GM18867 (cell line): Measurements from ENCODE around the gene EDAR.

Source experiments
- ATAC-seq: cut with Tn5 transposase; IDR thresholded peaks from one replicate; pipeline ENCODE4 v1.9.1; 2021; ENCODE audit warnings: mild to moderate bottlenecking, moderate library complexity; ENCODE audit not compliant: unreplicated experiment

The EDAR gene

DNA sequence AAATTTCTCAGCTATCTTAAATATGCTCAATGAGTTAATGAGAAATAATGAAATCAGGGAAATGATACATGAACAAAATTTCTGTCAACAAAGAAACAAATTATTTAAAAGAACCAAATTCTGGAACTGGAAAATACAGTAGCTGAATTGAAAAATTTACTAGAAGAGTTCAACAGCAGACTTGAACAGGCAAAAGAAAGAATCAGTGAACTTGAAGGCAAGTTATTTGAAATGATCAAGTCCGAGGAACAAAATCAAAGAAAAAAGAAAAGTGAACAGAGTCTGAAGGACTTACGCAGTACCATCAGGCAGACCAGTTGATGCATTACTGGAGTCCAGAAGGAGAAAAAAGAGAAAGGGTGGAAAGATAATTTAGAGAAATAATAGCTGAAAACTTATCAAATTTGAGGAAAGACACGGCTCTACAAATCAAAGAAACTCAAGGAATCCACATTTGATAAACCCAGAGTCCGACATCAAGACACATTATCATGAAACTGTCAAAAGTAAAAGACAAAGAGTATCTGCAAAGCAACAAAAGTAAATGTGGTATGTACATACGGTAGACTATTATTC lies 118.9 kb downstream of the EDAR start:
- ATAC-seq, result no peak

- no peak for ATAC-seq
Observed at GRCh38 chr2:108869542-108869941, 119.5 kb downstream of the EDAR start.

DNA sequence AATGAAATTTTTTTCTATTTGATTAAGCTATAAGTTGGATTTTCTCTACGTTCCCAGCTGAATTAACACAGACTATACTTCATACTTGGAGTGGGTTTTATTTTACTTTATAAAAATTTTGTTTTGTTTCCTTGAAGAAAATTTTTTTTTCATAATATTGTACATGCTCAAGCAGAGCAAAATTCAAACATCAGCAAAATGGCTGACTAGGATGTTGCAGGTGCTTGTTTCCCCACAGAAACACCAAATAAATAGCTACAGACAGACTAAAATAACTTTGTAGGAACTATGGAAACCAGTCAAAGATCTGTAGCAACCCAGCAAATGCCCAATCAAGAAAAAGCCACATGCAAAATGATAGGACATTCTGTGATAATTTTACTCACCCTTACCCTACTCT lies 120.1 kb downstream of the EDAR start:
- ATAC-seq, result no peak

DNA sequence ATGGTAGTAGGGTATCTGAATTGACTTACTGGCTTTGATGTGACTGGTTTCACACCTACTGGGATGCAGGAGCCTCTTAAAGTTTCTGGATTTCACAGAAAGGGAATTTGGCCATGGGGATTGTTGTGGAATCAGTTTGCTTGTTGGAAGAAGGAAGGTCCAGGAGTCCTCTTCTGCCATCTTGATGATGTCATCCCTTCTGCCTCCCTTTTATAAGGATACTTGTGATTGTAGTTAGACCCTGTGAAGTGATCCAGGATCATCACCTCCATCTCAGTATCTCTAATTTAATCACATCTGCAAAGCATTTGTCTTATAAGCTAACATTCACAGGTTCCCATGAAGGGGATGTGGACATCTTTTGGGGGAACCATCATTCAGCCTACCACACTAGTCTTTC lies 123.0 kb downstream of the EDAR start:
- ATAC-seq, result no peak

DNA sequence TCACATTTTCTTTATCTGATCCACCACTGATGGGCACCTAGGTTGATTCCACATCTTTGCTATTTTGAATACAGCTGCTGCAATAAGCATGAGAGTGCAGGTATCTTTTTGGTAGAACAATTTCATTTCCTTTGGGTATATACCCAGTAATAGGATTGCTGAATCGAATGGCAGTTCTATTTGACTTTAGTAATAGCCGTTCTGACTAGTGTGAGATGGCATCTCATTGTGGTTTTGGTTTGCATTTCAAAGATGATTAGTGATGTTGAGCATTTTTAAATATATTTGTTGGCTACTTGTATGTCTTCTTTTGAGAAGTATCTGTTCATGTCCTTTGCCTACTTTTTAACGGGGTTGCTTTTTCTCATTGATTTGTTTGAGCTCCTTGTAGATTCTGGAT lies 130.1 kb downstream of the EDAR start:
- ATAC-seq, result no peak

DNA sequence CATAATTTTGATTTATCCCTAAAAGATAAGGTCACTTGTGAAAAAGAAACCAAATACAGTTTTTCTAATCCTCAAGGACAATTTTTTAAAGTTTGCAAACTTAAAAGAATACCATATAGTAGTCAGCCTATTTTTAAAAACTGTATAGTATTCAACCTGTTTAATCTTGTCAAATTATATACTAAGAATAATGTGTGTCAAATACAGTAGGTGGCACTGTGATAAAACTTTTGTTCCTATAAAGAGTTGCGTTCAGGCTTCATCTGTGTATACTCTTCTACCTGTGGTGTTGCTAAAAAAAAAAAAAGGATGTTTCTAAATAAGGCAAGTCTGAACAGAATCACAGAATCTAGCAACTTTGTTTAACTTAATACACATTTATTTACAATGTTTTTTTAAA lies 133.8 kb downstream of the EDAR start:
- no peak for ATAC-seq

DNA sequence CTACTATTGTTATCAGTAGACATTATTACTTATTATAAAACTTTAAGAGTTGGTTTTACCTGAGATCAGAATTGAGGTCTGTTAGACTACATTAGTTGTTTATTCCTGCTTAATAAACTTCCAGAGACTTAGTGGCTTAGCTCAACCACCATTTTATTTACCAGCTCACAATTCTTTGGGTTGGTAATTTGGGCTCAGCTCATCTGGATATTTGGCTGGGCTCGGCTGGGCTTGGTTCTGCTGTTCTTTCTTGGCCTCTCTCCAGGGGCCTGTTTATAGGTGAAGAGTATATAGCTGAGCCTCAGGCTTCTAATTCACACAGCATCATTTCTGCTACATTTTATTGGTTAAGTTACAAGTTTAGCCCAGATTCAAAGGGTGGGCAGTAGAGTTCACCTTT lies 134.5 kb downstream of the EDAR start:
- ATAC-seq, result no peak

- no peak for ATAC-seq
Observed at GRCh38 chr2:108853421-108853820, 135.6 kb downstream of the EDAR start.

DNA sequence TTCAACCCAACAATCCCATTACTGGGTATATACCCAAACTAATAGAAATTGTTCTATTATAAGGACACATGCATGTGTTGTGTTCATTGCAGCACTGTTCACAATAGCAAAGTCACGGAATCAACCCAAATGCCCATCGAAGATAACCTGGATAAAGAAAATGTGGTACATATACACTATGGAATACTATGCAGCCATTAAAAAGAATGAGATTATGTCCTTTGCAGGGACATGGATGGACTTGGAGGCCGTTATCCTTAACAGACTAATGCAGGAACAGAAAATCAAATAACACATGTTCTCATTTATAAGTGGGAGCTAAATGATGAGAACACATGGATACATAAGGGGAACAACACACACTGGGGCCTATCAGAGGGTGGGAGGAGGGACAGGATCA lies 136.6 kb downstream of the EDAR start:
- no peak for ATAC-seq

DNA sequence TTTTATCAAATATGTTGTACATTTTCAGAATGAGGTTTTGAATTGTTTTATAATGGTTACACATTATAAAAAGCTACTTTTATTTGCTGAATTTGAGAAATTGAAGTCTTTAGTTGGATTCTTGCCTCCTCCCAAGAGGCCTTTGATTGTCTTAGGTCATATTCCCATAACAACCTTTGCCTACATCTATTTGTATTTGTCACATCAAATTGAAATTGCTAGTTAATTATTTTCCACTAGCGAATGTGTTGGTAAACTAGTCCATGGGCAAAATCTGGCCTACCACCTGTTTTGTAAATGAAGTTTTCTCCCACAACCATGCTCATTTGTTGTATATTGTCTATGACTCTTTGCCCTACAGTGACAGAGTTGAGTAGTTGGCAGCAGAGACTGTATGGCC lies 142.0 kb downstream of the EDAR start:
- no peak for ATAC-seq

- no peak for ATAC-seq
Observed at GRCh38 chr2:108845923-108846322, 143.1 kb downstream of the EDAR start.
